NCI-H460 (cell line): Measurements from ENCODE around the gene SMAD3. TPM values are rescaled to one million over a fixed set of nuclear protein-coding genes. Genes with fewer than 3 reads are reported as not detected.

ENCODE experiments used
- DNase-seq: peaks from one replicate; pipeline ENCODE4 v3.0.0-alpha.2; 2016; ENCODE audit warnings: low read depth; ENCODE audit errors: extremely low read depth
- total RNA-seq: library from RNA; depleted of rRNA; stranded (reverse); fragments of >200 nt; shearing (Covaris generic); gene quantifications from 2 replicates; pipeline ENCODE4 v1.2.3, GENCODE V29; 2014

SMAD3 gene
- total RNA-seq, 1 experiment from 2014 or later, result 12.3 TPM

- DNase-seq, result no peak
Measured at GRCh38 chr15:67190813-67191212, 125.4 kb downstream of the SMAD3 start.

DNA sequence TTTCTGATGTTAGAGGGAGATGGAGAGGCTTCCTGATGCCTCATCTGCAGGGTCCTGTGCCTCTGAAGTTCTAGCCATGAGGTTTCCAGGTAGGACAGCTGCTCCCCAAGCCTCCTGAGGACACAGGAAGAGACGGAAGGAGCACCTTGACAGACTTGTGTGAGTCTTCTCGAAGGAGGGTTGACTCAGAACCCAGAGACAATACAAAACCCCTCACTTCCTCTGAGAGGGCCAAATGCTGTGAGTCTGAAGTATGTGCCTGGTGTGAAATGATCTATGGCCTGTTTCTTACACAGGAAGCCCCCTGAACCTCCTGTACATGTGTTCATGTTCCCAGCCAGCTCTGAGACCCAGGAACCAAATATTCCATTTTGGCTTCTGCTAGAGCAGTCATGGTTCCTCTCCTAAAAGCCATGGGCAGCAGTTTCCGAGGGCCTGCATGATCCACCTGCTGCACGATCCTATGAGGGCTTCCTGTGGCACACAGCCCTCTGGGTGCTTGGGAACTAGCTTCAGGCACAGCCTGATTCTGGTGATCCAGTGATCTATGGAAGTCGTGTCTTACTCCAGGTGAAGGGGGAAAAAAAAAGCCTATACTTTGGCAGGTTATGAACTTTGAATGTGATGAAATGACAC is 126.9 kb downstream of the SMAD3 start:
- DNase-seq, result no peak

DNA sequence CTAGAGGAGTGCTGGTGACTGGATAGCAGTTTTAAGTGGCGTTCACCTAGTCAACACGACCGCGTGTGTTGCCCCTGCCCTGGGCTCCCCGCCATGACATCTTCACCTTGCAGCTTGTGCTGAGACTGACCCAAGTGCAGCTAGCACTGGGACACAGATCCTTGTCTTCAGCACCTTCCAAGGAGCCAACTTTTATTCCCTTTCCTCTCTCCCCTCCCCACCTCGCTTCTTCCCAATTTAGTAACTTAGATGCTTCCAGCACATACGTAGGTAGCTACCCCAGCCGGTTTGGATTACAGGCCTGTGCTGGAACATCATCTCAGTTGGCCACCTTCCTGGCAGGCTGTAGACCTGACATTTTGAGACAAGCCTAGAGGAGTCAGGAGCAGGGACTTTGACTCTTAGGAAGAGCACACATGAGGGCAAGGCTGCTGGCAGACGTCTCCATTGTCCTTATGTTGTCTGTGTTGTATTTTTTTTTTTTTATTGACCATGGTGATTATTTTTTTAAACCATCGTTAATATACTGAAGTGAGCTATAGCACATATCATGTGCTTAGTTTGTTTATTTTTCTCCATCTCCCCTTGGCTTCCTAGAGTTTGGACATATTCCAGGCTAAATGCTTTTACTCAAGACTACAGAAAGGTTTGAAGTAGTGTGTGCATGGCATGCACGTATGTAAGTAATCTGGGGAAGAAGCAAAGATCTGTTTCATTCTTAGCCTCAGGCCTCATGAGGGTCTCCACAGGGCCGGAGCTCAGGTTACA is 128.0 kb downstream of the SMAD3 start:
- no peak for DNase-seq

DNA sequence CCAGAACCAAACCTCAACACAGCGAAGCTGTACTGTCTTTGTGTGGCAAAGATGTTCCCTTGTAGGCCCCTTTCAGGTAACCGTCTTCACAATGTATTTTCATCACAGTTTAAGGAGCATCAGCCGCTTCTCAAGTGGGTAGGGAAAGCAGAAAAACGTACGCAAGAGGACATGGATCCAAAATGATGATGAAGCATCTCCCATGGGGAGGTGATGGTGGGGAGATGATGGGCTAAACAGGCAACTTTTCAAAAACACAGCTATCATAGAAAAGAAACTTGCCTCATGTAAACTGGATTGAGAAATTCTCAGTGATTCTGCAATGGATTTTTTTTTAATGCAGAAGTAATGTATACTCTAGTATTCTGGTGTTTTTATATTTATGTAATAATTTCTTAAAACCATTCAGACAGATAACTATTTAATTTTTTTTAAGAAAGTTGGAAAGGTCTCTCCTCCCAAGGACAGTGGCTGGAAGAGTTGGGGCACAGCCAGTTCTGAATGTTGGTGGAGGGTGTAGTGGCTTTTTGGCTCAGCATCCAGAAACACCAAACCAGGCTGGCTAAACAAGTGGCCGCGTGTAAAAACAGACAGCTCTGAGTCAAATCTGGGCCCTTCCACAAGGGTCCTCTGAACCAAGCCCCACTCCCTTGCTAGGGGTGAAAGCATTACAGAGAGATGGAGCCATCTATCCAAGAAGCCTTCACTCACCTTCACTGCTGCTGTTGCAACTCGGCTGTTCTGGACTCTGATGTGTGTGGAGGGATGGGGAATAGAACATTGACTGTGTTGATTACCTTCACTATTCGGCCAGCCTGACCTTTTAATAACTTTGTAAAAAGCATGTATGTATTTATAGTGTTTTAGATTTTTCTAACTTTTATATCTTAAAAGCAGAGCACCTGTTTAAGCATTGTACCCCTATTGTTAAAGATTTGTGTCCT is 129.0 kb downstream of the SMAD3 start:
- DNase-seq, result no peak

DNA sequence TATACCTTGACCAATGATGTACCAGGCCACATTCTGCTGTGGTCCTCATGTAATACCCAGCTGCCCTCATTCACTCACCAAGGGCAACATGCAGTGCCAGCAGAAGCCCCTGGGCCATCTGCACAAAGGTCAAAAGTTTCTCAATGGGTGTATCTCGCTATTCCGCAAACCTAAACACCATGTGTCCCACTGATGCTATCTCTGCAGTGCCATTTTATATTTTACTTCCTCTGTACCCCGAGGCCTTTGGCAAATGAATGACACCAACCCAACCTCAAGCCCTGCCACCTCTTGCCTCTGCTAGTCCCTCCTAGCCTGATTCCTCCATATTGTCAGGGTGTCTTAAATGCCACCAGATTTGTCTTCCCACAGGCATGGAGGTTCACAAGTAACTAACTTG is 129.9 kb downstream of the SMAD3 start:
- DNase-seq, result no peak

DNA sequence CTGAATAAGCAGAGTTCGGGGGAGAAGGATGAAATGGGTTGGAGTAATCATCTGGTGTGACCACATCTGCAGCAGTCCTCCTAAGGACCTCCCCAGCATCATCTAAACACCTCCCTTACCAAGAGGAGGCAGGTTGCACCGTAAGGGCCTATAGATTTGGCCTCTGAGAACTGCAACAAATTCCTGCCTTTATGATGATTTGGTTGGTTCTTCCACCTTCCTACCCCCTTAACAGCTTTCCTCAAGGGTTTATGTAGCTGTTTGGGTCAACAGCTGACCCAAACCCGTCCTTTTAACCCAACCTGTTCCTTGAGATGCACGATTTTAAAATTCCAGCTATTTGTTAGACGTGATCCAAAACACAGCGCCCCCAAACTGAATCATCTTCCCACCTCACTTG is 130.8 kb downstream of the SMAD3 start:
- no peak for DNase-seq

GRCh38 chr15:67196672-67197363 is 131.4 kb downstream of the SMAD3 start:
- no peak for DNase-seq

GRCh38 chr15:67197364-67197695 is 131.9 kb downstream of the SMAD3 start:
- DNase-seq, result no peak

DNA sequence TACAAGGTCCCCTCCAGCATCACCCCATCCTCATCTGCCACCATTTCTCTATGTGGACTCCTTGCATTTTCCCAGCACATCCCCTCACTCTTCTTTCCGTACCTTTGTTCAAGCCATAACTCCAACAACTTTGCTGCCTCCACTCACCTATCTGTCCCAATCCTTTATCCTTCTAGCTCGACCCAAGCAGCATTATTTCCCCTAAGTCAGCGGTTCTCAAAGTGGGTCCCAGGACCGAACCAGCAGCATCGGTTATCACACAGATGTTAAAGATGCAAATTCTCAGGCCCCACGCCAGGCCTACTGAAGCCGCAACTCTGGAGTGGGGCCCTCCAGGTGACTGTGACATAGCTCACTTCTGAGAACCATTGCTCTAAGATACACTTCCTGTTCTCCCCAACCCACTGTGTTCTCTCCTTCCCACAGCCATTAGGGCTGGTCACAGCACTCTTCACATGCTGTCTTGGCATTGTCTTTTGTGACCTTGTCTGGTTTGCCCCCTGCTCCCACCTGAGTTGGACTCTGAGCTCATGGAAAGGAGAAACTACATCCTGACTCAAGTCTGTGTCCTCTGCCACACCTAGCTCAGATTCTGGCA is 132.9 kb downstream of the SMAD3 start:
- no peak for DNase-seq

DNA sequence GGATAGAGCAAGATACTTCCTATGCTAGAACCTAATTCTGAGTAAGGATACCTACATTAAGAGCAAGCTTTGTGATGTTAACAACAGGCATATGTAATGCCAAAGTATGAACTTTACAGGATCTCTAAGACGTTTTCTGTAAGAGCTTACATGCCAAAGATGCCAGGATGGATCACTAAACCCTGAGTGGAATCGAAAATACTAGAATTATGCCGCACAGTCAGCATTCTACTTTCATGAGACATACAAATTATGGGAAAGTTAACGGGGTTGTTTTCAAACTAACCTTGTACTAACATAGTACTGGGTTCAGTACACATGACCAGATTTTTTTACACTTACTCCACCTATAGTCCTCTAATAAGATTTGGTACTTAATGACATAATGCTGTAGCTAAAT is 134.0 kb downstream of the SMAD3 start:
- DNase-seq, result no peak

- DNase-seq, result no peak
Measured at GRCh38 chr15:67199881-67200763, 134.7 kb downstream of the SMAD3 start.

GRCh38 chr15:67201136-67201535 is 135.7 kb downstream of the SMAD3 start:
- no peak for DNase-seq

GRCh38 chr15:67202091-67202490 is 136.7 kb downstream of the SMAD3 start:
- DNase-seq, result no peak

DNA sequence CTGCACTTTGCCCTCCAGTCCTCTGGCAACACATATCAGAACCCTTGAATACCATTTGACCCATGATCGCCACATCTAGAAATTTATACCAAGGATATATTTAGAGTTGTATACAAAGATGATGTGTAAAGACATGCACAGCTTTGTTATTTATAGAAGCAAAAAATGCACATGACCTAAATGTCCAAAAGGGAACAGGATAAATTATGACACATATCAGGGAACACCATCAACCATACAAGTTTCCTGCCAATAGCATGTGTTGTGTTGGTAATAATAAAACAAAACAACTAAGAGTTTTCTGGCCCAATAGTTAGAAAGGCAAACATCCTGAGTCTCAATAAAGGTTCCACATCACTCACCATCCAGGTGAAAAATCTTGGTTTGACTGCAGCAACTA is 137.6 kb downstream of the SMAD3 start:
- no peak for DNase-seq

DNA sequence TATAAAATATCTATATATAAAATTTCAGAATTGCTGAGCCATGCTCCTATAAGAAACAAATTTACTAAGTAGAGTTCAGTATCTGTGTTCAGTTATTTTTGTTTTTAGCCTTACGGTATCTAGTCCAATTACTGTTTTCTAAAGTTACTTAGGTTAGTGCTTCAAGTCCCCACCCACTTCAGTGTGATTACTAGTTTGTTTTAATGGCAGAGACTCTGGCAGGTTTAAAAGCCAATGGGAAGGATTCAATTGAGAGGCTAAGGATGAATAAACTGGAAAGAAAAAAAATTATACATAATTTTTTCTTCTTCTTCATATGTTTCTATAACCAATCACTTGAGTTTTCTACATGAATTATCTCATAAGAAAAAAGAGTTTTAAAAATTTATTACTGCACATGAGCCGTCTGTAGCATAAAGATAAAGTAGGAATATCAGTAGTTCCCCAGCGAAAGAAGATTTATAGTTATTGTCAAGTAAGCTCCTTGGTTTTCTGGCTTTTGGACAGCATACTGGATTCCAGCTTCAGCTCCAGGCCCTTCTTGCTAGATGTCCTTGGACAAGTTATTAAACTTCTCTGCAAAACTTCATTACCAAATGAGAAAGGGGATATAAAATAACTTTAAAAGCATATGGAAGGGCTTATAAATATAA is 142.3 kb downstream of the SMAD3 start:
- no peak for DNase-seq

- DNase-seq, result no peak
Measured at GRCh38 chr15:67208396-67208795, 143.0 kb downstream of the SMAD3 start.

GRCh38 chr15:67210555-67211168 is 145.3 kb downstream of the SMAD3 start:
- DNase-seq, result no peak

GRCh38 chr15:67212684-67213367 is 147.4 kb downstream of the SMAD3 start:
- DNase-seq, result no peak
